Measurements from ENCODE around the gene PRDM5. TPM values are rescaled to one million over a fixed set of nuclear protein-coding genes. Genes with fewer than 3 reads are reported as not detected.

The PRDM5 gene
- total and polyA plus RNA-seq, 2 of the 13 experiments (the other 11 are each of a cell fraction or from before 2014, with no cell fraction given), result not detected

DNA sequence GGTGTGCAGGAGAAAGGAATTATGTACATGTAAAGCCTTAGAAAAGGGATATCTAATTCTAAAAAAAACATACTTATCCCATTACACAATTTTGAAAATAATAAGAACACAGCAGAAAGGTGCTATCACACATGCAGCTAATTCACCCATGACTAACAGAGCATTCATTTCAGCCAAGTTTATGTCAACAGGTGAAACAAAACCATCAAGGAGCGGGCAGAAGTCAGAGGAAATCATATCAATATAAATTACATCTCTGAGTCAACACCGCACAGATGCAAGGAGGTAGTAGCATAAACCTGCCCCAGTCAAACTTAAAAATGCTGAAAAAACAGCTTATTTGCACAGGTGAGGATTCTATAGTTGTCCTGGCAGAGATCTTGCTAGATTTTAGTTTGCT lies 197.9 kb downstream of the PRDM5 start:
- Histone ChIP-seq H3K4me3 (replicated peaks in 1 of 3; ENCODE audit: insufficient read depth in 1 of 3, low read depth in 2 of 3, low read length in 3 of 3) (no peak overlapping the region), H3K4me1 (ENCODE audit: insufficient read depth, low read length) (no peaks in the 10 kb centered on the region), H3K79me2 (ENCODE audit: insufficient read depth, low read length) (no peaks in the 10 kb centered on the region), H3K9me3 (ENCODE audit: low read length) (no peaks in the 10 kb centered on the region), H3K36me3 (replicated peaks in 1 of 2; ENCODE audit: control insufficient read depth in 1 of 2, insufficient read depth in 2 of 2, low read length in 2 of 2) (no peaks in the 10 kb centered on the region), H3K27ac (ENCODE audit: extremely low read length, insufficient read depth, low read length) (no peak overlapping the region), H2AFZ (ENCODE audit: low read length) (no peak overlapping the region), H4K20me1 (ENCODE audit: insufficient read depth, low read length) (no peaks in the 10 kb centered on the region), H3K9ac (ENCODE audit: insufficient read depth, low read depth, low read length) (no peak overlapping the region), H3K4me2 (ENCODE audit: low read depth, low read length) (no peak overlapping the region), H3K27me3 (ENCODE audit: control insufficient read depth in 1 of 2, insufficient read depth in 2 of 2, low read length in 2 of 2) (no peaks in the 10 kb centered on the region)
- ChIA-PET POLR2A (no interaction called here), CTCF (ENCODE audit: low intra/inter-chr PET ratio, low total read pairs) (no interaction called here)
- 0% methylated on average over 2 of the region's 2 CpGs for WGBS (ENCODE audit: low lambda C conversion rate)
- TF ChIP-seq ZNF513 (CRISPR knock-in tag; conservative IDR thresholded peaks at IDR 0.05), result no peak
- DNase-seq (ENCODE audit: low spot score) (no peak), FAIRE-seq (no peak), ATAC-seq (no peak)
- intact Hi-C loops (cut with micrococcal nuclease; ENCODE audit: unreplicated experiment), result no loop called here
- in situ Hi-C loops (cut with HindIII; ENCODE audit: extremely low pct_ligation_motif_present, low pct_unique_long_range_greater_than_20kb), result no loop called here
- BruUV-seq (replicated peaks), result no TSS peak

GRCh38 chr4:120723986-120724385 lies 198.5 kb downstream of the PRDM5 start:
- H3K9ac ChIP-seq (ENCODE audit: insufficient read depth, low read depth, low read length), result no peak overlapping the region
- CTCF ChIA-PET (ENCODE audit: low intra/inter-chr PET ratio, low total read pairs), result no interaction called here
- 6% methylated on average over 2 of the region's 2 CpGs for WGBS (ENCODE audit: low lambda C conversion rate)
- BruUV-seq (replicated peaks), result no TSS peak
- no peaks in the 10 kb centered on the region for H3K79me2 ChIP-seq (ENCODE audit: insufficient read depth, low read length)
- no peak overlapping the region for H3K27ac ChIP-seq (ENCODE audit: extremely low read length, insufficient read depth, low read length)
- no peaks in the 10 kb centered on the region for H3K9me3 ChIP-seq (ENCODE audit: low read length)
- H4K20me1 ChIP-seq (ENCODE audit: insufficient read depth, low read length), result no peaks in the 10 kb centered on the region
- H3K36me3 ChIP-seq (replicated peaks in 1 of 2; ENCODE audit: control insufficient read depth in 1 of 2, insufficient read depth in 2 of 2, low read length in 2 of 2), result no peaks in the 10 kb centered on the region
- intact Hi-C loops (cut with micrococcal nuclease; ENCODE audit: unreplicated experiment) (no loop called here), in situ Hi-C loops (cut with HindIII; ENCODE audit: extremely low pct_ligation_motif_present, low pct_unique_long_range_greater_than_20kb) (no loop called here)
- H3K4me3 ChIP-seq (replicated peaks in 1 of 3; ENCODE audit: insufficient read depth in 1 of 3, low read depth in 2 of 3, low read length in 3 of 3), result no peak overlapping the region
- H3K4me1 ChIP-seq (ENCODE audit: insufficient read depth, low read length), result no peaks in the 10 kb centered on the region
- no peaks in the 10 kb centered on the region for H3K27me3 ChIP-seq (ENCODE audit: control insufficient read depth in 1 of 2, insufficient read depth in 2 of 2, low read length in 2 of 2)
- H3K4me2 ChIP-seq (ENCODE audit: low read depth, low read length), result no peak overlapping the region
- no peak for DNase-seq (ENCODE audit: low spot score)
- no peak for FAIRE-seq
- TF ChIP-seq ATF7 (IDR thresholded peaks at IDR 0.05) (peak; percentile 42; the same call in 1 of the 2 replicates), ATF7 (CRISPR knock-in tag; IDR thresholded peaks at IDR 0.05) (no peak), EEA1 (CRISPR knock-in tag; IDR thresholded peaks at IDR 0.05; ENCODE audit: borderline replicate concordance) (no peak), DR1 (CRISPR knock-in tag; IDR thresholded peaks at IDR 0.05) (no peak)
- no peak overlapping the region for H2AFZ ChIP-seq (ENCODE audit: low read length)
- POLR2A ChIA-PET, result no interaction called here
- no peak for ATAC-seq
